GM12878 (cell line): Measurements from ENCODE around the gene TBPL2. TPM values are rescaled to one million over a fixed set of nuclear protein-coding genes. Genes with fewer than 3 reads are reported as not detected.

Source experiments
- ATAC-seq: fragments of 200-7000 bp; cut with Tn5 transposase; 3 replicates; pipeline ENCODE4 v1.9.1; 2020; ENCODE audit warnings: mild to moderate bottlenecking, moderate library complexity
- BruUV-seq: library from RNA; stranded (reverse); fragments of 400-500 nt; replicated peaks from 2 replicates; lab custom pipeline; 2021; lab: Mats Ljungman, UMichigan
- CTCF ChIA-PET: fragments of 300-600 bp; sonication (Branson Sonifier 250); formaldehyde crosslinking; extraction: SDS; loops from one replicate; lab custom pipeline; 2021; ENCODE audit warnings: inconsistent platforms; lab: Yijun Ruan, JAX
- POLR2A ChIA-PET: fragments of 350-600 bp; formaldehyde crosslinking; extraction: SDS; loops from one replicate; lab custom pipeline; 2021; ENCODE audit warnings: inconsistent platforms; lab: Charles Lee
- RAD21 ChIA-PET: fragments of 300-600 bp; sonication (Branson Sonifier 250); formaldehyde crosslinking; loops from one replicate; lab custom pipeline; 2023; ENCODE audit warnings: antibody characterized with exemption; ENCODE audit not compliant: unreplicated experiment; lab: Charles Lee
- SMC1A ChIA-PET: fragments of 300-600 bp; sonication (Branson Sonifier 250); formaldehyde crosslinking; loops from one replicate; lab custom pipeline; 2023; ENCODE audit not compliant: unreplicated experiment, uncharacterized antibody; lab: Charles Lee
- DNase-seq: peaks from one replicate; pipeline ENCODE4 v3.0.0-alpha.2; 2011; ENCODE audit warnings: low read depth, low spot score
- FAIRE-seq: peaks from 3 replicates; lab custom pipeline; 2011; peaks lifted over from hg19 to GRCh38; lab: Jason Lieb, UNC
- H2AFZ ChIP-seq: 2 replicates; pipeline ENCODE4 v1.6.0; 2011; ENCODE audit warnings: low read depth, low read length, control low read depth; ENCODE audit not compliant: control insufficient read depth
- H3K27ac ChIP-seq: 2 replicates; pipeline ENCODE4 v1.5.1; 2011; ENCODE audit warnings: control low read depth; ENCODE audit not compliant: control insufficient read depth, insufficient read depth
- H3K27me3 ChIP-seq, 2 experiments: replicated peaks in 1 of 2; 2 replicates each; pipeline versions ENCODE4 v1.6.0 to v1.6.1; 2011; ENCODE audit warnings: low read length in 1 of 2; ENCODE audit not compliant: control insufficient read depth in 2 of 2, insufficient read depth in 2 of 2
- H3K36me3 ChIP-seq, 2 experiments: 2 replicates each; pipeline ENCODE4 v1.5.1; 2011; ENCODE audit warnings: low read length in 1 of 2; ENCODE audit not compliant: control insufficient read depth in 2 of 2, insufficient read depth in 2 of 2
- H3K4me1 ChIP-seq: 2 replicates; pipeline ENCODE4 v1.6.1; 2011; ENCODE audit warnings: mild to moderate bottlenecking, low read length, moderate library complexity, mixed read lengths; ENCODE audit not compliant: control insufficient read depth, insufficient read depth
- H3K4me2 ChIP-seq: 2 replicates; pipeline ENCODE4 v1.6.0; 2011; ENCODE audit warnings: control low read depth; ENCODE audit not compliant: control insufficient read depth, insufficient read depth
- H3K4me3 ChIP-seq: fragments of 200-600 bp; sonication (generic); 2 replicates; pipeline ENCODE4 v1.5.1; 2016
- H3K79me2 ChIP-seq: 2 replicates; pipeline ENCODE4 v1.6.0; 2011; ENCODE audit warnings: low read length; ENCODE audit not compliant: control insufficient read depth, insufficient read depth
- H3K9ac ChIP-seq: 2 replicates; pipeline ENCODE4 v1.8.0; 2011; ENCODE audit warnings: low read length, control low read depth, mixed read lengths; ENCODE audit not compliant: control insufficient read depth, insufficient read depth
- H3K9me3 ChIP-seq: replicated peaks from 3 replicates; pipeline ENCODE4 v1.5.1; 2011; ENCODE audit warnings: mild to moderate bottlenecking, low read length; ENCODE audit not compliant: control insufficient read depth, insufficient read depth
- H4K20me1 ChIP-seq: 2 replicates; pipeline ENCODE4 v1.6.0; 2011; ENCODE audit not compliant: control insufficient read depth, insufficient read depth
- ATF3 ChIP-seq: IDR thresholded peaks from 2 replicates; pipeline ENCODE4 v1.6.1; 2011; ENCODE audit warnings: low read depth, mild to moderate bottlenecking, low read length, moderate library complexity, borderline replicate concordance; ENCODE audit errors: extremely low read depth
- CEBPZ ChIP-seq: fragments of 150-350 bp; IDR thresholded peaks from 2 replicates; pipeline ENCODE4 v1.6.1; 2016; ENCODE audit warnings: low read depth, low read length
- CREM ChIP-seq: IDR thresholded peaks from 2 replicates; pipeline ENCODE4 v1.6.1; 2014; ENCODE audit warnings: antibody characterized with exemption, low read depth
- EED ChIP-seq: sonication (generic); IDR thresholded peaks from 2 replicates; pipeline ENCODE4 v1.6.1; 2016; ENCODE audit warnings: antibody characterized with exemption, low read depth
- IRF3 ChIP-seq: fragments of 450-650 bp; IDR thresholded peaks from 2 replicates; pipeline ENCODE4 v1.6.1; 2014; ENCODE audit warnings: mild to moderate bottlenecking
- MXI1 ChIP-seq: fragments of 150-350 bp; IDR thresholded peaks from 2 replicates; pipeline ENCODE4 v1.6.1; 2011; ENCODE audit warnings: low read depth, mild to moderate bottlenecking, inconsistent platforms, low read length, improper control_type of control experiment
- NBN ChIP-seq: fragments of 450-650 bp; IDR thresholded peaks from 2 replicates; pipeline ENCODE4 v1.6.1; 2016
- PML ChIP-seq: IDR thresholded peaks from 2 replicates; pipeline ENCODE4 v1.6.1; 2012; ENCODE audit warnings: low read length, inconsistent platforms
- POLR2A ChIP-seq: IDR thresholded peaks from 2 replicates; pipeline ENCODE4 v1.6.1; 2011; ENCODE audit warnings: low read depth, mild to moderate bottlenecking, low read length
- TARDBP ChIP-seq: IDR thresholded peaks from 2 replicates; pipeline ENCODE4 v1.6.1; 2016; ENCODE audit warnings: borderline replicate concordance
- ZBED1 ChIP-seq: IDR thresholded peaks from 2 replicates; pipeline ENCODE4 v1.6.1; 2016; ENCODE audit warnings: borderline replicate concordance
- ZBTB11 ChIP-seq: fragments of 450-650 bp; formaldehyde crosslinking; IDR thresholded peaks from 2 replicates; pipeline ENCODE4 v1.5.0; 2022; ENCODE audit warnings: mild to moderate bottlenecking, missing genetic modification characterization
- WGBS: methylation state at CpG from one replicate; pipeline ENCODE4 v1.1.6; 2016; ENCODE audit warnings: low lambda C conversion rate; ENCODE audit not compliant: insufficient replicate concordance, insufficient coverage; ENCODE audit errors: missing lambda C conversion rate; 5-methylcytosine and 5-hydroxymethylcytosine counted together
- in situ Hi-C: fragments of 300-500 bp; cut with MboI; formaldehyde crosslinking; loops from 9 replicates; pipeline ENCODE4 v1.14.3; 2018; ENCODE audit warnings: mixed read lengths
- intact Hi-C: fragments of 100-400 bp; cut with micrococcal nuclease; formaldehyde crosslinking; loops from one replicate; pipeline ENCODE4 v1.14.2; 2022; ENCODE audit not compliant: unreplicated experiment
- polyA plus RNA-seq, 11 experiments: library from polyadenylated mRNA; depleted of rRNA in 4 of 11; unstranded in 6 of 11; stranded (reverse) in 5 of 11; fragments of >200 nt; fragmentation: Nextera tagmentation in 4 of 11; fragmentation: Illumina TruSeq in 1 of 11; extraction: Ambion mirVana in 4 of 11; extraction: Trizol in 1 of 11; gene quantifications; 1 replicate in 1 of 11; 2 replicates in 10 of 11; pipeline versions ENCODE4 v1.2.1 to v1.2.3, GENCODE V29; 2011 to 2016; ENCODE audit warnings: inconsistent platforms in 2 of 11, missing spikeins in 2 of 11, low read depth in 1 of 11
- total RNA-seq, 4 experiments: library from RNA; depleted of rRNA in 3 of 4; stranded (reverse); fragments of >200 nt in 3 of 4; fragmentation: Illumina TruSeq in 1 of 4; extraction: Trizol in 1 of 4; gene quantifications; 2 replicates each; pipeline versions ENCODE4 v1.2.1 to v1.2.3, GENCODE V29; 2013 to 2021

Gene TBPL2
- total and polyA plus RNA-seq, 10 of the 15 experiments (the other 5 are each of a cell fraction or from before 2014, with no cell fraction given), result 0.41 TPM; not detected in 9

GRCh38 chr14:55412676-55413075 lies 27.7 kb downstream of the TBPL2 start (continued):
- no peak for TF ChIP-seq CEBPZ

GRCh38 chr14:55411426-55412389 lies 28.7 kb downstream of the TBPL2 start, which contains the start of gene ATG14:
ATG14 (minus strand) TSS chr14:55411830; CDS start chr14:55411822, 8 bp downstream.
- CTCF ChIA-PET, result interaction anchor here (0.6 to 2.0 kb wide), 9 partner anchors 12 to 1063 kb away, joined by 3 to 9 read pairs (median 4); partner anchors contain the start of gene FBXO34
- intact Hi-C loops, result loop anchor here (5.0 kb wide), 1 partner anchor 139 kb away; the partner anchor contains the start of gene FBXO34
- H3K27me3 ChIP-seq, result no peaks in the 10 kb centered on the region
- peak; percentile 35; the same call in 1 of the 2 replicates for TF ChIP-seq PML
- peak; percentile 77; the same call in 1 of the 2 replicates for TF ChIP-seq ATF3
- TF ChIP-seq TARDBP, result peak; percentile 86; the same call in 1 of the 2 replicates
- TF ChIP-seq ZBED1, result no peak
- peak; percentile 41; the same call in 1 of the 2 replicates for TF ChIP-seq CREM
- peak; percentile 94 for TF ChIP-seq MXI1
- 0 out of 2 replicates have a peak, but pooled peaks have one; percentile 62 for TF ChIP-seq NBN
- peak; percentile 89 for TF ChIP-seq POLR2A
- TF ChIP-seq IRF3, result no peak
- TF ChIP-seq ZBTB11 (CRISPR knock-in tag), result no peak
- peak; percentile 25; the same call in 1 of the 2 replicates for TF ChIP-seq EED

More at GRCh38 chr14:55411426-55412389, 28.7 kb downstream of the TBPL2 start, which contains the start of gene ATG14:
- DNase-seq (peak; percentile 12), FAIRE-seq (peak; percentile 92), ATAC-seq (peak; percentile 100)
- Histone ChIP-seq H3K36me3 (no peaks in the 10 kb centered on the region), H3K9ac (peak within 1 kb of the TSS; percentile 81), H3K4me1 (peaks cover 3% of the 10 kb centered on the region), H2AFZ (peak within 1 kb of the TSS; percentile 98), H3K4me3 (peak within 1 kb of the TSS; percentile 81), H3K27ac (peak within 1 kb of the TSS; percentile 53), H4K20me1 (no peaks in the 10 kb centered on the region), H3K9me3 (no peaks in the 10 kb centered on the region), H3K79me2 (peaks cover 9% of the 10 kb centered on the region), H3K4me2 (peak within 1 kb of the TSS; percentile 56)
- BruUV-seq, result TSS peak; percentile 91
- SMC1A ChIA-PET, result interaction anchor here (0.6 to 2.0 kb wide), 9 partner anchors 16 to 356 kb away, joined by 3 to 7 read pairs (median 4); partner anchors contain the start of gene FBXO34
- 5% methylated on average over 51 of the region's 57 CpGs for WGBS
- in situ Hi-C loops, result no loop called here
- RAD21 ChIA-PET, result interaction anchor here (2.4 kb wide), 1 partner anchor 141 kb away, joined by 10 read pairs; the partner anchor contains the start of gene FBXO34
- POLR2A ChIA-PET, result interaction anchor here (1.0 kb wide), 1 partner anchor 66 kb away, joined by 3 read pairs; no protein-coding TSS in a partner anchor
